AG10803 (cell line): Measurements from ENCODE around the gene HEXB.

ENCODE experiments used
- DNase-seq: peaks from one replicate; pipeline ENCODE4 v3.0.0; 2010; ENCODE audit warnings: low read depth
- H3K4me3 ChIP-seq: 2 replicates; pipeline ENCODE4 v1.5.1; 2011; ENCODE audit warnings: mild to moderate bottlenecking, low read length, control low read depth
- CTCF ChIP-seq: conservative IDR thresholded peaks from 2 replicates; pipeline ENCODE4 v1.5.1; 2011; ENCODE audit warnings: mild to moderate bottlenecking, low read length, control low read depth, inconsistent platforms

The HEXB gene

GRCh38 chr5:74657165-74657564 is 27.9 kb upstream of the HEXB start:
- no peak for TF ChIP-seq CTCF

GRCh38 chr5:74659172-74659571 is 25.9 kb upstream of the HEXB start:
- TF ChIP-seq CTCF = no peak
- no peak overlapping the region for H3K4me3 ChIP-seq
- DNase-seq = no peak

More at GRCh38 chr5:74657165-74657564, 27.9 kb upstream of the HEXB start:
- no peak for DNase-seq
- H3K4me3 ChIP-seq = no peak overlapping the region

- no peak for TF ChIP-seq CTCF
- no peak for DNase-seq
- H3K4me3 ChIP-seq = no peak overlapping the region
Observed at GRCh38 chr5:74660140-74660539, 24.9 kb upstream of the HEXB start.

- DNase-seq = no peak
- TF ChIP-seq CTCF = no peak
- no peak overlapping the region for H3K4me3 ChIP-seq
Observed at GRCh38 chr5:74660873-74661272, 24.2 kb upstream of the HEXB start.

- no peak for DNase-seq
- TF ChIP-seq CTCF = no peak
Observed at GRCh38 chr5:74664551-74664950, 20.5 kb upstream of the HEXB start.

GRCh38 chr5:74665273-74665672 is 19.8 kb upstream of the HEXB start:
- no peak for DNase-seq

More at GRCh38 chr5:74664551-74664950, 20.5 kb upstream of the HEXB start:
- H3K4me3 ChIP-seq = no peak overlapping the region

GRCh38 chr5:74665816-74666215 is 19.2 kb upstream of the HEXB start:
- no peak for DNase-seq
- H3K4me3 ChIP-seq = no peak overlapping the region
- no peak for TF ChIP-seq CTCF

More at GRCh38 chr5:74665273-74665672, 19.8 kb upstream of the HEXB start:
- no peak for TF ChIP-seq CTCF
- no peak overlapping the region for H3K4me3 ChIP-seq
